Measurements from ENCODE around the gene RNF208.

The RNF208 gene

DNA sequence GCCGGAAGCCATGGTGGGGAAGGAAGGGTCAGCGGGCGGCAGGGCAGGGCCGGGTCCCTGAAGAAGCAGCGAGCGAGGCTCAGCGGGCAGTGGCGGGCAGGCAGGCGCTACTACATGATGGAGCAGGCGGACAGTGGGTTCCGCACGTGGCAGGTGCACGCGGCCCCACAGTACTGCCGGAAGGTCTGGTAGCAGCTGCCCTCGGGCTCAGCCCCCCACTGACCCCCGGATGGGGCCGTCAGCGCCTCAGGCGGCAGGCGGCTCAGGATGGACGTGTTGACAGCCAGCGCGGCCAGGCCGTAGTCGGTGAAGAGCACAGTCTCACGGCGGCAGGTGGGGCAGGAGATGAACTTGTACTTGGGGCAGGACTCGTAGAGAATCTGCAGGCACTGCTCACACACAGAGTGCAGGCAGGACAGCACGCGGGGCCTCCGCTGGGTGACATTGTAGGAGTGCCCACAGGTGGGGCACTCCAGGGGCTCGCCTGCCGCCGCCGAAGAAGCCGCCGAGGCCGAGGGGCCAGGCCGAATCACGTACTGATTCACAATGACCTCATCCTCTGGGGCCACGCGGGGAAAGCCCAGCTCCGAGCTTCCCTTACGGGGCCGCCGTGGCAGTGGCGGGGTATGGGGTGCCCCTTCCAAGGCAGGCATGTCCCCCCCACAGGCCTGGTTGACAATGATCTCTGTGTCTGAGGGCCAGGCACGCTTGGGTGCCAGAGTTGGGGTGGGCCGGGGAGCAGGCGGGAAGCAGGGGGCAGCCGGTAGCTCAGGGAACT lies 1.5 kb downstream of the RNF208 start:
- Histone ChIP-seq H3K27me3 (ENCODE audit: insufficient read depth, insufficient read length) (peaks cover 13% of the 10 kb centered on the region), H3K36me3 (ENCODE audit: insufficient read depth, insufficient read length, low read length) (peaks cover 41% of the 10 kb centered on the region), H3K4me3 (ENCODE audit: insufficient read length, low read depth) (no peak overlapping the region), H3K9me3 (ENCODE audit: insufficient read depth, low read length) (no peaks in the 10 kb centered on the region), H3K9ac (ENCODE audit: insufficient read length, low read depth) (no peak overlapping the region), H3K4me1 (ENCODE audit: insufficient read depth, insufficient read length) (peaks cover 27% of the 10 kb centered on the region)
- TF ChIP-seq SUZ12 (IDR thresholded peaks at IDR 0.05; ENCODE audit: extremely low read depth, insufficient read depth, insufficient read length), result no peak
- TF ChIP-seq YY1 (IDR thresholded peaks at IDR 0.05; ENCODE audit: insufficient read depth, insufficient read length), result no peak
- TF ChIP-seq ZNF274 (IDR thresholded peaks at IDR 0.05; ENCODE audit: low read depth, low read length), result no peak
- DNase-seq (ENCODE audit: low read depth, low spot score), result no peak

GRCh38 chr9:137219757-137220316 lies 2.2 kb downstream of the RNF208 start:
- peaks cover 23% of the 10 kb centered on the region for H3K4me1 ChIP-seq (ENCODE audit: insufficient read depth, insufficient read length)
- no peak for TF ChIP-seq SUZ12 (IDR thresholded peaks at IDR 0.05; ENCODE audit: extremely low read depth, insufficient read depth, insufficient read length)
- TF ChIP-seq ZNF274 (IDR thresholded peaks at IDR 0.05; ENCODE audit: low read depth, low read length), result no peak
- no peak for TF ChIP-seq YY1 (IDR thresholded peaks at IDR 0.05; ENCODE audit: insufficient read depth, insufficient read length)

GRCh38 chr9:137218754-137219271 lies 3.2 kb downstream of the RNF208 start:
- TF ChIP-seq SUZ12 (IDR thresholded peaks at IDR 0.05; ENCODE audit: extremely low read depth, insufficient read depth, insufficient read length) (no peak), YY1 (IDR thresholded peaks at IDR 0.05; ENCODE audit: insufficient read depth, insufficient read length) (no peak), ZNF274 (IDR thresholded peaks at IDR 0.05; ENCODE audit: low read depth, low read length) (no peak)
- Histone ChIP-seq H3K4me1 (ENCODE audit: insufficient read depth, insufficient read length) (peaks cover 21% of the 10 kb centered on the region), H3K36me3 (ENCODE audit: insufficient read depth, insufficient read length, low read length) (peaks cover 58% of the 10 kb centered on the region), H3K9ac (ENCODE audit: insufficient read length, low read depth) (no peak overlapping the region), H3K4me3 (ENCODE audit: insufficient read length, low read depth) (no peak overlapping the region), H3K9me3 (ENCODE audit: insufficient read depth, low read length) (no peaks in the 10 kb centered on the region), H3K27me3 (ENCODE audit: insufficient read depth, insufficient read length) (peaks cover 13% of the 10 kb centered on the region)
- no peak for DNase-seq (ENCODE audit: low read depth, low spot score)

More at GRCh38 chr9:137219757-137220316, 2.2 kb downstream of the RNF208 start:
- peaks cover 13% of the 10 kb centered on the region for H3K27me3 ChIP-seq (ENCODE audit: insufficient read depth, insufficient read length)
- no peaks in the 10 kb centered on the region for H3K9me3 ChIP-seq (ENCODE audit: insufficient read depth, low read length)
- H3K9ac ChIP-seq (ENCODE audit: insufficient read length, low read depth), result no peak overlapping the region
- H3K4me3 ChIP-seq (ENCODE audit: insufficient read length, low read depth), result no peak overlapping the region
- peaks cover 48% of the 10 kb centered on the region for H3K36me3 ChIP-seq (ENCODE audit: insufficient read depth, insufficient read length, low read length)
- DNase-seq (ENCODE audit: low read depth, low spot score), result no peak

DNA sequence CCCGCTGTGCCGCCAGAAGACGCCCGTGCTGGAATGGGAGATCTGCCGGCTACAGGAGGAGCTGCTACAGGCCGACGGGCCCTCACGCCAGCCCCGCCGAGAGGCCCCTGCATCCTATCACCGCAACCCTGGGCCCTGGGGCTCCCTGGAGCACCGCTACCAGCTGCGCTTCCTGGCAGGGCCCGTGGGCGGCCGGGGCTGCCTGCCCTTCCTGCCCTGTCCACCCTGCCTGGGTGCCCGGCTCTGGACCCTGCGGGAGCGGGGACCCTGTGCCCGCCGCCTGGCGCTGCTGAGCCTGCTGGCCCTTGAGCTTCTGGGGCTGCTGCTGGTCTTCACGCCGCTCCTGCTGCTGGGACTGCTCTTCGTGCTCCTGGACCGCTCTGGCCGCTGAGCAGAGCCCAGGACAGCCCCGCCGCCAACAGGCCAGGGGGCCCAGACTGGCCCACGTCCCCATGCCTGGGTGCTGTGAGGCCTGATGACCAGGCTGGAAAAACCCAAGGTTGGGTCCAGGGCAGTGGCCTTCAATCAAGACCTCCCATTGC lies 3.8 kb downstream of the RNF208 start:
- peaks cover 63% of the 10 kb centered on the region for H3K36me3 ChIP-seq (ENCODE audit: insufficient read depth, insufficient read length, low read length)
- H3K4me1 ChIP-seq (ENCODE audit: insufficient read depth, insufficient read length), result peaks cover 21% of the 10 kb centered on the region
- no peak for DNase-seq (ENCODE audit: low read depth, low spot score)
- H3K9ac ChIP-seq (ENCODE audit: insufficient read length, low read depth), result no peak overlapping the region
- no peaks in the 10 kb centered on the region for H3K9me3 ChIP-seq (ENCODE audit: insufficient read depth, low read length)
- TF ChIP-seq YY1 (IDR thresholded peaks at IDR 0.05; ENCODE audit: insufficient read depth, insufficient read length), result no peak
- no peak for TF ChIP-seq ZNF274 (IDR thresholded peaks at IDR 0.05; ENCODE audit: low read depth, low read length)
- TF ChIP-seq SUZ12 (IDR thresholded peaks at IDR 0.05; ENCODE audit: extremely low read depth, insufficient read depth, insufficient read length), result no peak
- peaks cover 13% of the 10 kb centered on the region for H3K27me3 ChIP-seq (ENCODE audit: insufficient read depth, insufficient read length)
- H3K4me3 ChIP-seq (ENCODE audit: insufficient read length, low read depth), result no peak overlapping the region

DNA sequence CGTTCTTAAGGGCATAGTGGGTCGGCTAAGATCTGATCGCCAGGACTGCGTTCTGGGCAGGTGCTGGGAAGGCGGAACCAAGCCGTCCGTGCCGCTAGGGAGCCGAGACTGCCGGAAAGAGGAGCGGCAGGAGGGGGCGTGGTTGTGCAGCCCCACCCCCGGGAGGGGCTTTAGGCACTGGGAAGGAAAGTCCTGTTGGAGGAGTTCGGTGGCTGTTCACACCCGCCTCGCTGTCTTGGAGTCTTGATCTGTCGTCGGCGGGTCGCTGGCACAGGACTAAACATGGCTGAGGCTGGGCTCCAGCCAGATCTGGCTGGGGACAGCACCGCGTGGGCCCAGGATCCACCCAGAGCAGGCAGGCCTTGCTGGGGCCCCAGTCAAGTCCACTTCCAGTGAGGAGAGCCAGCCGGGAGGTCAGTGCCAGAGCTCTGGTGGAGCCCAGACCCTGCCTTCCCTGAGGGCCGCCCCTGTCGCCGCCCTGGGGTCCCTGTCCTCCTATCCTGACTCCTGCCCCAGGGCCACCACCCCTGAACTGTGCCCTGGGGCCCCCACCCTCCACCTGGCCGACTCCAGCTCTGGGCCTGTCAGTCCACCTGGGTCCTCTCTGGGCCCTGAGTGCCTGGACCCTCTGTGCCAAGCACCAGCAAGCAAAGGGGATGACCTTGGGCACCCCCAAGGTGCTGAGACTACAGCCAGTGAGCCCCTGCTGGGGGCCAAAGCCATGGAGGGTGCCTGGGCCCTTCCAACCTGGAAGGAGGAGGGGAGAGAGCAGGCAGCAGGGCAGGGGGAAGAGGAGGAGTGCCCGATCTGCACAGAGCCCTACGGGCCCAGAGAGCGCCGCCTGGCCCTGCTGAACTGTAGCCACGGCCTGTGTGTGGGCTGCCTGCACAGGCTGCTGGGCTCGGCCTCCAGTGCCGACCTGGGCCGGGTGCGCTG lies 4.5 kb downstream of the RNF208 start:
- H3K9me3 ChIP-seq (ENCODE audit: insufficient read depth, low read length), result no peaks in the 10 kb centered on the region
- peak overlapping the region; percentile 21 for H3K9ac ChIP-seq (ENCODE audit: insufficient read length, low read depth)
- TF ChIP-seq YY1 (IDR thresholded peaks at IDR 0.05; ENCODE audit: insufficient read depth, insufficient read length), result no peak
- TF ChIP-seq ZNF274 (IDR thresholded peaks at IDR 0.05; ENCODE audit: low read depth, low read length), result no peak
- no peak for TF ChIP-seq SUZ12 (IDR thresholded peaks at IDR 0.05; ENCODE audit: extremely low read depth, insufficient read depth, insufficient read length)
- peaks cover 7% of the 10 kb centered on the region for H3K27me3 ChIP-seq (ENCODE audit: insufficient read depth, insufficient read length)
- H3K36me3 ChIP-seq (ENCODE audit: insufficient read depth, insufficient read length, low read length), result peaks cover 71% of the 10 kb centered on the region
- DNase-seq (ENCODE audit: low read depth, low spot score), result no peak
- peaks cover 17% of the 10 kb centered on the region for H3K4me1 ChIP-seq (ENCODE audit: insufficient read depth, insufficient read length)
- H3K4me3 ChIP-seq (ENCODE audit: insufficient read length, low read depth), result no peak overlapping the region

DNA sequence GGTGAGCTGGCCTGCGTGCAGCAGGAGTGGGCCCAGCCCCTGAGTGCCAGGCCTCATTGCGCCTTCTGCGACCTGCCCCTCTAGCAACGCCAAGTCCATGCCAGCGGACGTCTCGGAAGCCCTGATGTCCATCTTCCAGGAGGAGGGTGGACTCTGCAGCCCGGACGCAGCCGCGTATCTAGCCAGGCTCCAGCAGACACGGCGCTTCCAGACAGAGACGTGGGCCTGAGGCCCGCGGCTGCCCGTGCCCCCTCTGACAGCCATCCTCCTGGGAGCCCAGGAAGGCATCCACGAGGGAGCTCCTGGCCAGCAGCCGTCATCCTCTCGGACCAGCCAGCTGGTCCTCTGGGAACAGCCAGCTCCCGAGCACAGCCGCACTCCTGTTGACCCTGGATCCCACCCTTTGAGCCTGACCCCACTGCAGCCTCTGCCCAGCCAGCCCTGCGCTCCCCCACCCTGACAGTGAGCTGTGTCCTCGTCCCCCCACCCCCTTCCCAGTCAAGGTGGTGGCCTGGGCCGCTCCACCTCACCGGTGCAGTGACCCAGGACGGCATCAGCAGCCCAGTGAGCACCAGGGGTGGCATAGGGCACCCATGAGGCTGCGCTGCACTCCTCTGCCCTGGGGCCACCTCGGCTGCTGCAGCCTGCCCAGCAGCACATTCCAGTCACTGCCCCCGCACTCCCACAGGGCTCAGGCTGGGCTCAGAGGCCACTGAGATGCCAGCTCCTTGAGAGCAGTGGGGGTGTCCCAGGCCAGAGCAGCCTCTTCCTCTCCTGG lies 5.7 kb downstream of the RNF208 start:
- peaks cover 21% of the 10 kb centered on the region for H3K4me1 ChIP-seq (ENCODE audit: insufficient read depth, insufficient read length)
- peaks cover 82% of the 10 kb centered on the region for H3K36me3 ChIP-seq (ENCODE audit: insufficient read depth, insufficient read length, low read length)
- no peak overlapping the region for H3K4me3 ChIP-seq (ENCODE audit: insufficient read length, low read depth)
- DNase-seq (ENCODE audit: low read depth, low spot score), result no peak
- H3K9me3 ChIP-seq (ENCODE audit: insufficient read depth, low read length), result no peaks in the 10 kb centered on the region
- H3K27me3 ChIP-seq (ENCODE audit: insufficient read depth, insufficient read length), result no peaks in the 10 kb centered on the region
- no peak for TF ChIP-seq ZNF274 (IDR thresholded peaks at IDR 0.05; ENCODE audit: low read depth, low read length)
- H3K9ac ChIP-seq (ENCODE audit: insufficient read length, low read depth), result no peak overlapping the region

Data from NT2/D1 (cell line).